ENCODE results near the gene TCF21.

TCF21 gene

GRCh38 chr6:133887156-133887879 lies 1.6 kb upstream of the TCF21 start:
- H3K4me3 ChIP-seq (ENCODE audit: low read length), result no peak overlapping the region
- DNase-seq (ENCODE audit: low read depth, low spot score), result no peak

GRCh38 chr6:133887880-133888230 lies 1.1 kb upstream of the TCF21 start:
- no peak overlapping the region for H3K4me3 ChIP-seq (ENCODE audit: low read length)
- DNase-seq (ENCODE audit: low read depth, low spot score), result no peak

GRCh38 chr6:133889557-133890403 lies 867 bp downstream of the TCF21 start:
- H3K4me3 ChIP-seq (ENCODE audit: low read length), result no peak overlapping the region
- DNase-seq (ENCODE audit: low read depth, low spot score), result no peak

GRCh38 chr6:133890711-133891148 lies 1.8 kb downstream of the TCF21 start:
- H3K4me3 ChIP-seq (ENCODE audit: low read length), result no peak overlapping the region
- no peak for DNase-seq (ENCODE audit: low read depth, low spot score)

- DNase-seq (ENCODE audit: low read depth, low spot score), result no peak
- H3K4me3 ChIP-seq (ENCODE audit: low read length), result no peak overlapping the region
Observed at GRCh38 chr6:133891149-133891926, 2.4 kb downstream of the TCF21 start.

GRCh38 chr6:133891927-133892812 lies 3.3 kb downstream of the TCF21 start:
- H3K4me3 ChIP-seq (ENCODE audit: low read length), result no peak overlapping the region
- no peak for DNase-seq (ENCODE audit: low read depth, low spot score)

GRCh38 chr6:133892813-133893691 lies 4.1 kb downstream of the TCF21 start:
- DNase-seq (ENCODE audit: low read depth, low spot score), result no peak
- H3K4me3 ChIP-seq (ENCODE audit: low read length), result no peak overlapping the region

GRCh38 chr6:133893946-133894345 lies 5.0 kb downstream of the TCF21 start:
- no peak for DNase-seq (ENCODE audit: low read depth, low spot score)
- H3K4me3 ChIP-seq (ENCODE audit: low read length), result no peak overlapping the region

- no peak for DNase-seq (ENCODE audit: low read depth, low spot score)
- no peak overlapping the region for H3K4me3 ChIP-seq (ENCODE audit: low read length)
Observed at GRCh38 chr6:133894369-133894768, 5.5 kb downstream of the TCF21 start.

- H3K4me3 ChIP-seq (ENCODE audit: low read length), result no peak overlapping the region
- no peak for DNase-seq (ENCODE audit: low read depth, low spot score)
Observed at GRCh38 chr6:133894795-133895358, 6.0 kb downstream of the TCF21 start.

- H3K4me3 ChIP-seq (ENCODE audit: low read length), result no peak overlapping the region
- no peak for DNase-seq (ENCODE audit: low read depth, low spot score)
Observed at GRCh38 chr6:133895573-133896343, 6.8 kb downstream of the TCF21 start.

- DNase-seq (ENCODE audit: low read depth, low spot score), result no peak
- H3K4me3 ChIP-seq (ENCODE audit: low read length), result no peak overlapping the region
Observed at GRCh38 chr6:133896344-133896721, 7.4 kb downstream of the TCF21 start.

- DNase-seq (ENCODE audit: low read depth, low spot score), result no peak
- H3K4me3 ChIP-seq (ENCODE audit: low read length), result no peak overlapping the region
Observed at GRCh38 chr6:133898263-133898662, 9.3 kb downstream of the TCF21 start.

- DNase-seq (ENCODE audit: low read depth, low spot score), result no peak
- H3K4me3 ChIP-seq (ENCODE audit: low read length), result no peak overlapping the region
Observed at GRCh38 chr6:133899556-133899955, 10.6 kb downstream of the TCF21 start.

GRCh38 chr6:133903855-133904254 lies 14.9 kb downstream of the TCF21 start:
- DNase-seq (ENCODE audit: low read depth, low spot score), result no peak

GRCh38 chr6:133906050-133906449 lies 17.1 kb downstream of the TCF21 start:
- no peak overlapping the region for H3K4me3 ChIP-seq (ENCODE audit: low read length)
- DNase-seq (ENCODE audit: low read depth, low spot score), result no peak

More at GRCh38 chr6:133903855-133904254, 14.9 kb downstream of the TCF21 start:
- H3K4me3 ChIP-seq (ENCODE audit: low read length), result no peak overlapping the region

GRCh38 chr6:133916650-133917151 lies 27.8 kb downstream of the TCF21 start:
- H3K4me3 ChIP-seq (ENCODE audit: low read length), result no peak overlapping the region
- peak; percentile 63 for DNase-seq (ENCODE audit: low read depth, low spot score)
